GM12892 (cell line): Measurements from ENCODE around the gene DLST.

Source experiments
- POLR2A ChIP-seq: IDR thresholded peaks from 2 replicates; pipeline ENCODE4 v1.6.1; 2011; ENCODE audit warnings: low read depth, low read length, control low read depth
- POLR2AphosphoS5 ChIP-seq: IDR thresholded peaks from 2 replicates; pipeline ENCODE4 v1.6.1; 2011; ENCODE audit warnings: low read depth, low read length, control low read depth

- TF ChIP-seq POLR2AphosphoS5 (no peak), POLR2A (no peak)
Measured at GRCh38 chr14:74913986-74914573, 32.4 kb downstream of the DLST start.
